Measurements from ENCODE around the gene C2.

C2 gene

DNA sequence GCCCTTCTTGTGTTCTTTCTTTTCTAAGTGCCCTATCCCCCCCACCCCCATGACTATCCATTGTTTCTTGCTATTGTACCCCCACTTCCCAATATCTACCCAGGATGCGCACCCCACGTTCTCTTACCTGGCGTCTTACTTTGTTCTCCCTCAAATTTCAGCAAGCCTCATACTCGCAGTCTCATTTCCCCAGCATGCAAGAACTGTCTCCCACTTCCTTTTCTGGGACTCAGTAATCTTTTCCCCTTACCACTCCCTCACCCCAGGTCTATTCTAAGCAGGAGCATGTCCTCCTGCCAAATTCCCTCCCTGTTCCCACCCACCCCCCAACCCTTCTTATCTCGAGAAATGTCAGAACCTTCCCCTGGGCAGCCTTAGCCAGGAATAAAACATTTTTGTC lies 28.3 kb upstream of the C2 start:
- Histone ChIP-seq H3K4me3 (ENCODE audit: insufficient read length, low read depth) (no peak overlapping the region), H3K4me1 (ENCODE audit: insufficient read depth, insufficient read length) (peaks cover 6% of the 10 kb centered on the region), H3K9ac (ENCODE audit: insufficient read length, low read depth) (no peak overlapping the region), H3K27me3 (ENCODE audit: insufficient read depth, insufficient read length) (no peaks in the 10 kb centered on the region), H3K36me3 (ENCODE audit: insufficient read depth, insufficient read length, low read length) (peaks cover 31% of the 10 kb centered on the region), H3K9me3 (ENCODE audit: insufficient read depth, low read length) (no peaks in the 10 kb centered on the region)
- no peak for DNase-seq (ENCODE audit: low read depth, low spot score)
- TF ChIP-seq YY1 (IDR thresholded peaks at IDR 0.05; ENCODE audit: insufficient read depth, insufficient read length) (no peak), ZNF274 (IDR thresholded peaks at IDR 0.05; ENCODE audit: low read depth, low read length) (no peak), SUZ12 (IDR thresholded peaks at IDR 0.05; ENCODE audit: extremely low read depth, insufficient read depth, insufficient read length) (no peak)

- H3K27me3 ChIP-seq (ENCODE audit: insufficient read depth, insufficient read length), result no peaks in the 10 kb centered on the region
- no peak overlapping the region for H3K4me3 ChIP-seq (ENCODE audit: insufficient read length, low read depth)
- peaks cover 6% of the 10 kb centered on the region for H3K4me1 ChIP-seq (ENCODE audit: insufficient read depth, insufficient read length)
- H3K9ac ChIP-seq (ENCODE audit: insufficient read length, low read depth), result no peak overlapping the region
- peaks cover 23% of the 10 kb centered on the region for H3K36me3 ChIP-seq (ENCODE audit: insufficient read depth, insufficient read length, low read length)
- TF ChIP-seq ZNF274 (IDR thresholded peaks at IDR 0.05; ENCODE audit: low read depth, low read length), result no peak
- TF ChIP-seq YY1 (IDR thresholded peaks at IDR 0.05; ENCODE audit: insufficient read depth, insufficient read length), result no peak
- TF ChIP-seq SUZ12 (IDR thresholded peaks at IDR 0.05; ENCODE audit: extremely low read depth, insufficient read depth, insufficient read length), result no peak
- H3K9me3 ChIP-seq (ENCODE audit: insufficient read depth, low read length), result no peaks in the 10 kb centered on the region
- no peak for DNase-seq (ENCODE audit: low read depth, low spot score)
Observed at GRCh38 chr6:31899882-31900722, 27.4 kb upstream of the C2 start.

DNA sequence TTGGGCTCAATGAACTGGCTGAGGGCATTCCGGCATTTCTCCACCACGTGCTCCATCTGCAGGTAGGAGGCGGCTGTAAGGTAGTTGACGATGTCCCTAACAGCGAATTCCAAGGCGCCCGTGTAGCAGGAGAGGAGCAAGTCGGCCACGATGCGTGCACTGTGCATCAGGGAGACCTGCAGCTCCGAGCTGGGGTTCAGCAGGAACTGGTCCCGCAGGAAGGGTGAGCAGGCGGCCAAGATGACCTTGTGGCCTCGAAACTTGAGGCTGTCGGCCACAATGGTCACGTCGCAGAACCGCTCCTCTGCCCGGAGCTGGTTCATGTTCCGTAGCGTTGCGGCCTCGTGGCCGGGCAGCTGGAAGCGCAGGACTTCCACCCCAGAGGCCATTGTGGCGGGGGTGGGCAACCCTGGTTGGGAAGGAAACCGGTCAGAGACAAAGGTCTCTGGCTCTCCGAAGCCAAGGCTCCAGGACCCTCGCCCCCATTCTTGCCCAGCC lies 26.6 kb upstream of the C2 start:
- H3K9me3 ChIP-seq (ENCODE audit: insufficient read depth, low read length), result no peaks in the 10 kb centered on the region
- no peak for DNase-seq (ENCODE audit: low read depth, low spot score)
- H3K27me3 ChIP-seq (ENCODE audit: insufficient read depth, insufficient read length), result no peaks in the 10 kb centered on the region
- peak overlapping the region; percentile 67 for H3K9ac ChIP-seq (ENCODE audit: insufficient read length, low read depth)
- TF ChIP-seq ZNF274 (IDR thresholded peaks at IDR 0.05; ENCODE audit: low read depth, low read length) (no peak), YY1 (IDR thresholded peaks at IDR 0.05; ENCODE audit: insufficient read depth, insufficient read length) (no peak), SUZ12 (IDR thresholded peaks at IDR 0.05; ENCODE audit: extremely low read depth, insufficient read depth, insufficient read length) (no peak)
- peaks cover 6% of the 10 kb centered on the region for H3K4me1 ChIP-seq (ENCODE audit: insufficient read depth, insufficient read length)
- peak overlapping the region; percentile 40 for H3K4me3 ChIP-seq (ENCODE audit: insufficient read length, low read depth)
- peaks cover 15% of the 10 kb centered on the region for H3K36me3 ChIP-seq (ENCODE audit: insufficient read depth, insufficient read length, low read length)

GRCh38 chr6:31901415-31901952 lies 26.0 kb upstream of the C2 start:
- H3K9ac ChIP-seq (ENCODE audit: insufficient read length, low read depth), result peak overlapping the region; percentile 67
- H3K4me1 ChIP-seq (ENCODE audit: insufficient read depth, insufficient read length), result peaks cover 8% of the 10 kb centered on the region
- peak overlapping the region; percentile 40 for H3K4me3 ChIP-seq (ENCODE audit: insufficient read length, low read depth)
- H3K27me3 ChIP-seq (ENCODE audit: insufficient read depth, insufficient read length), result no peaks in the 10 kb centered on the region
- no peaks in the 10 kb centered on the region for H3K9me3 ChIP-seq (ENCODE audit: insufficient read depth, low read length)
- peaks cover 11% of the 10 kb centered on the region for H3K36me3 ChIP-seq (ENCODE audit: insufficient read depth, insufficient read length, low read length)
- TF ChIP-seq SUZ12 (IDR thresholded peaks at IDR 0.05; ENCODE audit: extremely low read depth, insufficient read depth, insufficient read length), result no peak
- TF ChIP-seq ZNF274 (IDR thresholded peaks at IDR 0.05; ENCODE audit: low read depth, low read length), result no peak
- TF ChIP-seq YY1 (IDR thresholded peaks at IDR 0.05; ENCODE audit: insufficient read depth, insufficient read length), result no peak
- DNase-seq (ENCODE audit: low read depth, low spot score), result no peak

DNA sequence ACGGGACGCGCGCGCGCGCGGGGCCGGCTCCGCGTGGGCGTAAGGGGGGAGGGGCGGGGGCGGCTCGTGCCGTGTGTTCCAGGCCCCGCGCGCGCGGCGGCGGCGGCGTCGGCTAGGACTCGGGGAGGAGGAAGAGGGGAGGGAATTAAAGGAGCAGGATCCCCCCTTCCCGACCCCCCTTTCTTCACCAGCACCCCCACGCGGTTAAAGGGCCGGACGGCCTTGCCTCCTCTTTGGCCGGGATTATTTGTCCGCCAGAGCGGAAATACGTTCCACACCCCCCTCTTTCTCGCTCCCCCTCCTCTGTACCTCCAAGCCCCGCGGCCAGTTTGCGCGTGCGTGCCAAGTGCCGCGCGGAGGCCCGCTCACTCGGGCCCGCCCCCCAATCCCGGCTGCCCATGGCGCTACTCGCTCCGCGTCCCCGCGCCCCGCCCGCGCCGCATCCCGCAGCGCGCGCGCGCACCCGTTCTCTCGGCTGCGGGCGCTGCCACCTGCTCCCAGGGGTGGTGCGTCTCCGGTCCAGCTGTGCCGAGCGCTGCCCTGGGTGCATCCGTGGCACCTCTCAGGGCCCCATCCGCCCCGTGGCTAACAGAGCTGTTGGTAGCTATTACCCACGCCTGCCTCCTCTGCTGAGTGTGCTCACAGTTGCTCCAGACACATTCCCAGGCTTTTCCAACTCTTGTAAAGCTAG lies 25.4 kb upstream of the C2 start, which contains the start of gene ZBTB12:
ZBTB12 (minus strand) TSS at position 134 of the 691 bp plus-strand sequence. CDS start 781 bp downstream, outside the sequence.
- DNase-seq (ENCODE audit: low read depth, low spot score), result peak; percentile 89
- TF ChIP-seq YY1 (IDR thresholded peaks at IDR 0.05; ENCODE audit: insufficient read depth, insufficient read length), result no peak
- no peak for TF ChIP-seq SUZ12 (IDR thresholded peaks at IDR 0.05; ENCODE audit: extremely low read depth, insufficient read depth, insufficient read length)
- no peak for TF ChIP-seq ZNF274 (IDR thresholded peaks at IDR 0.05; ENCODE audit: low read depth, low read length)
- Histone ChIP-seq H3K9me3 (ENCODE audit: insufficient read depth, low read length) (no peaks in the 10 kb centered on the region), H3K36me3 (ENCODE audit: insufficient read depth, insufficient read length, low read length) (peaks cover 7% of the 10 kb centered on the region), H3K4me3 (ENCODE audit: insufficient read length, low read depth) (peak within 1 kb of the TSS; percentile 40), H3K27me3 (ENCODE audit: insufficient read depth, insufficient read length) (no peaks in the 10 kb centered on the region), H3K4me1 (ENCODE audit: insufficient read depth, insufficient read length) (peaks cover 9% of the 10 kb centered on the region), H3K9ac (ENCODE audit: insufficient read length, low read depth) (peak within 1 kb of the TSS; percentile 82)

DNA sequence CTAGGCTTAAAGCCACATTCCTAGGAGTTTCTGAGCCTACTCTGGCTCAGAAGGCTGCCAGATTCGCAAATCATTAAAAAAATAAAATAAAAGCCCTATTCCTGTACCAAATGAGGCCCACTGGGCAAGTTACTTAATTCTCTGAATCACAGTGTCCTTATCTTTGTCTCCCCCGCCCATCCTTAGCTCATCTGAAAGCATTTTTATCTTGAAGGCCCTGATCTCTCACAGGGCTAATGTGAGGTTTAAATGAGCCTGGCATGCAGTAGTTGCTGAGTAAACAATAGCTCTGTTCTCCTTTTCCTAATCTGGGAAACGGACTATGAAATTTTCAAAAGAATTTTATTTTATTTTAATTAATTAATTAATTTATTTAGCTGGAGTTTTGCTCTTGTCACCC lies 23.6 kb upstream of the C2 start:
- TF ChIP-seq SUZ12 (IDR thresholded peaks at IDR 0.05; ENCODE audit: extremely low read depth, insufficient read depth, insufficient read length), result no peak
- no peak for TF ChIP-seq YY1 (IDR thresholded peaks at IDR 0.05; ENCODE audit: insufficient read depth, insufficient read length)
- TF ChIP-seq ZNF274 (IDR thresholded peaks at IDR 0.05; ENCODE audit: low read depth, low read length), result no peak
- Histone ChIP-seq H3K4me1 (ENCODE audit: insufficient read depth, insufficient read length) (peaks cover 9% of the 10 kb centered on the region), H3K9me3 (ENCODE audit: insufficient read depth, low read length) (no peaks in the 10 kb centered on the region), H3K4me3 (ENCODE audit: insufficient read length, low read depth) (no peak overlapping the region), H3K9ac (ENCODE audit: insufficient read length, low read depth) (no peak overlapping the region), H3K36me3 (ENCODE audit: insufficient read depth, insufficient read length, low read length) (peaks cover 7% of the 10 kb centered on the region), H3K27me3 (ENCODE audit: insufficient read depth, insufficient read length) (no peaks in the 10 kb centered on the region)
- no peak for DNase-seq (ENCODE audit: low read depth, low spot score)
